SK-N-SH treated with all-trans-retinoic acid at 6 μM for 48 hours (cell line): ENCODE measurements around the gene TNFRSF13B.

Experiments used
- ARNTL ChIP-seq: fragments of 450-650 bp; formaldehyde crosslinking; IDR thresholded peaks from 2 replicates; pipeline ENCODE4 v1.5.0; 2020; ENCODE audit warnings: low read depth, mild to moderate bottlenecking, moderate library complexity, borderline replicate concordance
- CREB5 ChIP-seq: fragments of 250-450 bp; sonication (Bioruptor Pico); IDR thresholded peaks from 2 replicates; pipeline ENCODE4 v1.5.1; 2020; ENCODE audit warnings: low read depth, mild to moderate bottlenecking, moderate library complexity
- PATZ1 ChIP-seq: fragments of 250-450 bp; sonication (Bioruptor Pico); IDR thresholded peaks from 2 replicates; pipeline ENCODE4 v1.8.0; 2020; ENCODE audit warnings: mild to moderate bottlenecking, moderate library complexity, borderline replicate concordance
- PPARA ChIP-seq: fragments of 250-450 bp; sonication (Bioruptor Pico); IDR thresholded peaks from 2 replicates; pipeline ENCODE4 v1.5.0; 2020; ENCODE audit warnings: mild to moderate bottlenecking, borderline replicate concordance
- RARB ChIP-seq: fragments of 250-450 bp; sonication (Bioruptor Pico); IDR thresholded peaks from 2 replicates; pipeline ENCODE4 v1.8.0; 2021; ENCODE audit warnings: mild to moderate bottlenecking, moderate library complexity
- SNAI2 ChIP-seq: fragments of 250-450 bp; sonication (Bioruptor Pico); IDR thresholded peaks from 2 replicates; pipeline ENCODE4 v1.5.0; 2020; ENCODE audit warnings: mild to moderate bottlenecking, moderate library complexity
- TOX ChIP-seq: fragments of 250-450 bp; sonication (Bioruptor Pico); IDR thresholded peaks from 2 replicates; pipeline ENCODE4 v1.8.0; 2021; ENCODE audit warnings: mild to moderate bottlenecking, moderate library complexity, borderline replicate concordance
- TSHZ2 ChIP-seq: fragments of 250-450 bp; sonication (Bioruptor Pico); IDR thresholded peaks from 2 replicates; pipeline ENCODE4 v1.5.0; 2020; ENCODE audit warnings: mild to moderate bottlenecking, moderate library complexity
- ZFP3 ChIP-seq: fragments of 250-450 bp; sonication (Bioruptor Pico); IDR thresholded peaks from 2 replicates; pipeline ENCODE4 v1.5.0; 2020; ENCODE audit warnings: mild to moderate bottlenecking, moderate library complexity
- ZFP30 ChIP-seq: fragments of 450-650 bp; formaldehyde crosslinking; IDR thresholded peaks from 2 replicates; pipeline ENCODE4 v1.5.0; 2022; ENCODE audit warnings: mild to moderate bottlenecking, moderate library complexity
- ZNF565 ChIP-seq: fragments of 450-650 bp; formaldehyde crosslinking; conservative IDR thresholded peaks from 2 replicates; pipeline ENCODE4 v1.5.0; 2020; ENCODE audit warnings: low read depth, mild to moderate bottlenecking, moderate library complexity
- ZNF70 ChIP-seq: fragments of 450-650 bp; formaldehyde crosslinking; IDR thresholded peaks from 2 replicates; pipeline ENCODE4 v1.5.0; 2020; ENCODE audit warnings: mild to moderate bottlenecking, moderate library complexity
- ZNF8 ChIP-seq: fragments of 450-650 bp; formaldehyde crosslinking; IDR thresholded peaks from 2 replicates; pipeline ENCODE4 v1.5.0; 2020; ENCODE audit warnings: mild to moderate bottlenecking, moderate library complexity

GRCh38 chr17:17001076-17001777 lies 29.3 kb upstream of the TNFRSF13B start:
- TF ChIP-seq ZFP3 (no peak), ZNF70 (CRISPR knock-in tag) (no peak), PATZ1 (no peak), ZFP30 (CRISPR knock-in tag) (no peak), PPARA (CRISPR knock-in tag) (no peak), TOX (CRISPR knock-in tag) (no peak), ARNTL (CRISPR knock-in tag) (no peak), CREB5 (CRISPR knock-in tag) (no peak), ZNF565 (CRISPR knock-in tag) (no peak), SNAI2 (CRISPR knock-in tag) (no peak), RARB (CRISPR knock-in tag) (no peak), TSHZ2 (CRISPR knock-in tag) (no peak), ZNF8 (CRISPR knock-in tag) (no peak)
